HCT116 (cell line): ENCODE results near the gene ATP8A1.

Source experiments
- CBX3 ChIP-seq: IDR thresholded peaks from 2 replicates; pipeline ENCODE4 v1.6.1; 2012; ENCODE audit warnings: low read depth
- CEBPB ChIP-seq: IDR thresholded peaks from 2 replicates; pipeline ENCODE4 v1.6.1; 2012; ENCODE audit warnings: low read depth
- EZH2 ChIP-seq: fragments of 200-600 bp; sonication (generic); IDR thresholded peaks from 2 replicates; pipeline ENCODE4 v1.6.1; 2017; ENCODE audit warnings: antibody characterized with exemption, mixed run types
- POLR2A ChIP-seq: IDR thresholded peaks from 2 replicates; pipeline ENCODE4 v1.7.0; 2011; ENCODE audit warnings: borderline replicate concordance; ENCODE audit not compliant: insufficient read depth, insufficient read length; ENCODE audit errors: extremely low read depth
- POLR2AphosphoS5 ChIP-seq: IDR thresholded peaks from 2 replicates; pipeline ENCODE4 v1.6.1; 2011; ENCODE audit warnings: mild to moderate bottlenecking, low read depth, low read length, moderate library complexity
- RAD21 ChIP-seq: IDR thresholded peaks from 2 replicates; pipeline ENCODE4 v1.6.1; 2012; ENCODE audit warnings: low read depth, mild to moderate bottlenecking
- SIN3A ChIP-seq: IDR thresholded peaks from 2 replicates; pipeline ENCODE4 v1.6.1; 2012; ENCODE audit warnings: low read depth
- TF ChIP-seq, protein P1 (sequence below), 3 experiments: fragments of 200-600 bp in 1 of 3; sonication (generic) in 1 of 3; IDR thresholded peaks in 2 of 3; conservative IDR thresholded peaks in 1 of 3; 2 replicates each; pipeline ENCODE4 v1.5.1; 2012 to 2017; ENCODE audit warnings: low read depth in 2 of 3, low read length in 2 of 3, antibody characterized with exemption in 1 of 3, borderline replicate concordance in 1 of 3, control low read depth in 1 of 3, mild to moderate bottlenecking in 1 of 3, mixed read lengths in 1 of 3, mixed run types in 1 of 3, moderate library complexity in 1 of 3; ENCODE audit not compliant: insufficient read depth in 1 of 3
- TF ChIP-seq, protein P2 (sequence below): IDR thresholded peaks from 2 replicates; pipeline ENCODE4 v1.6.1; 2012; ENCODE audit warnings: low read depth
- TF ChIP-seq, protein P3 (sequence below): IDR thresholded peaks from 2 replicates; pipeline ENCODE4 v1.6.1; 2011; ENCODE audit warnings: mild to moderate bottlenecking, low read length, moderate library complexity; ENCODE audit not compliant: insufficient replicate concordance; ENCODE audit errors: extremely low read depth
- TF ChIP-seq, protein P4 (sequence below): IDR thresholded peaks from 2 replicates; pipeline ENCODE4 v1.6.1; 2012

DNA sequence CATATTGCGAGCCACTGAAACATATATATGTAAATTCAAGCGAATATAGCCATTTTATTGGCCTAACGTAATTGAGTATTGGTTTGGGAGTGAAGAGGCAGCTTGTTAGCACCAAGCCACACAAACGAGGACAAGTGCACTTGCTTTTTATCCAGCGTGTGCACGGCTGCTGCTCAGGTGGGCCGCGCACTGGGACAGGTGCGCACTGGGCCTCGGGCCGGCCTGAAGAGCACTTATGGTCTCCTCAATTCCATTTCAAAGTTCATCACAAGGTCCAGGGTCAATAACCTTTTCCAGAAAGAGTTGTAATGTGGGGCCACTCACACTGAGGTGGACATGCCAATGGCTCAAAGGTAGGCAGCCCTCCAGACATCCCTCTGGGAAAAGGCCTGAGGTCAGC lies 95.9 kb downstream of the ATP8A1 start:
- TF ChIP-seq, protein P1, sequence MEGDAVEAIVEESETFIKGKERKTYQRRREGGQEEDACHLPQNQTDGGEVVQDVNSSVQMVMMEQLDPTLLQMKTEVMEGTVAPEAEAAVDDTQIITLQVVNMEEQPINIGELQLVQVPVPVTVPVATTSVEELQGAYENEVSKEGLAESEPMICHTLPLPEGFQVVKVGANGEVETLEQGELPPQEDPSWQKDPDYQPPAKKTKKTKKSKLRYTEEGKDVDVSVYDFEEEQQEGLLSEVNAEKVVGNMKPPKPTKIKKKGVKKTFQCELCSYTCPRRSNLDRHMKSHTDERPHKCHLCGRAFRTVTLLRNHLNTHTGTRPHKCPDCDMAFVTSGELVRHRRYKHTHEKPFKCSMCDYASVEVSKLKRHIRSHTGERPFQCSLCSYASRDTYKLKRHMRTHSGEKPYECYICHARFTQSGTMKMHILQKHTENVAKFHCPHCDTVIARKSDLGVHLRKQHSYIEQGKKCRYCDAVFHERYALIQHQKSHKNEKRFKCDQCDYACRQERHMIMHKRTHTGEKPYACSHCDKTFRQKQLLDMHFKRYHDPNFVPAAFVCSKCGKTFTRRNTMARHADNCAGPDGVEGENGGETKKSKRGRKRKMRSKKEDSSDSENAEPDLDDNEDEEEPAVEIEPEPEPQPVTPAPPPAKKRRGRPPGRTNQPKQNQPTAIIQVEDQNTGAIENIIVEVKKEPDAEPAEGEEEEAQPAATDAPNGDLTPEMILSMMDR (IDR thresholded peaks at IDR 0.05 in 2 of 3, conservative IDR thresholded peaks at IDR 0.05 in 1 of 3; ENCODE audit: borderline replicate concordance in 1 of 3, insufficient read depth in 1 of 3, low read depth in 2 of 3, low read length in 2 of 3): no peak
- TF ChIP-seq EZH2 (no peak), CEBPB (no peak), POLR2A (no peak), POLR2AphosphoS5 (no peak), RAD21 (no peak), SIN3A (no peak), CBX3 (no peak)
- TF ChIP-seq, protein P2, sequence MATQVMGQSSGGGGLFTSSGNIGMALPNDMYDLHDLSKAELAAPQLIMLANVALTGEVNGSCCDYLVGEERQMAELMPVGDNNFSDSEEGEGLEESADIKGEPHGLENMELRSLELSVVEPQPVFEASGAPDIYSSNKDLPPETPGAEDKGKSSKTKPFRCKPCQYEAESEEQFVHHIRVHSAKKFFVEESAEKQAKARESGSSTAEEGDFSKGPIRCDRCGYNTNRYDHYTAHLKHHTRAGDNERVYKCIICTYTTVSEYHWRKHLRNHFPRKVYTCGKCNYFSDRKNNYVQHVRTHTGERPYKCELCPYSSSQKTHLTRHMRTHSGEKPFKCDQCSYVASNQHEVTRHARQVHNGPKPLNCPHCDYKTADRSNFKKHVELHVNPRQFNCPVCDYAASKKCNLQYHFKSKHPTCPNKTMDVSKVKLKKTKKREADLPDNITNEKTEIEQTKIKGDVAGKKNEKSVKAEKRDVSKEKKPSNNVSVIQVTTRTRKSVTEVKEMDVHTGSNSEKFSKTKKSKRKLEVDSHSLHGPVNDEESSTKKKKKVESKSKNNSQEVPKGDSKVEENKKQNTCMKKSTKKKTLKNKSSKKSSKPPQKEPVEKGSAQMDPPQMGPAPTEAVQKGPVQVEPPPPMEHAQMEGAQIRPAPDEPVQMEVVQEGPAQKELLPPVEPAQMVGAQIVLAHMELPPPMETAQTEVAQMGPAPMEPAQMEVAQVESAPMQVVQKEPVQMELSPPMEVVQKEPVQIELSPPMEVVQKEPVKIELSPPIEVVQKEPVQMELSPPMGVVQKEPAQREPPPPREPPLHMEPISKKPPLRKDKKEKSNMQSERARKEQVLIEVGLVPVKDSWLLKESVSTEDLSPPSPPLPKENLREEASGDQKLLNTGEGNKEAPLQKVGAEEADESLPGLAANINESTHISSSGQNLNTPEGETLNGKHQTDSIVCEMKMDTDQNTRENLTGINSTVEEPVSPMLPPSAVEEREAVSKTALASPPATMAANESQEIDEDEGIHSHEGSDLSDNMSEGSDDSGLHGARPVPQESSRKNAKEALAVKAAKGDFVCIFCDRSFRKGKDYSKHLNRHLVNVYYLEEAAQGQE: no peak
- TF ChIP-seq, protein P3, sequence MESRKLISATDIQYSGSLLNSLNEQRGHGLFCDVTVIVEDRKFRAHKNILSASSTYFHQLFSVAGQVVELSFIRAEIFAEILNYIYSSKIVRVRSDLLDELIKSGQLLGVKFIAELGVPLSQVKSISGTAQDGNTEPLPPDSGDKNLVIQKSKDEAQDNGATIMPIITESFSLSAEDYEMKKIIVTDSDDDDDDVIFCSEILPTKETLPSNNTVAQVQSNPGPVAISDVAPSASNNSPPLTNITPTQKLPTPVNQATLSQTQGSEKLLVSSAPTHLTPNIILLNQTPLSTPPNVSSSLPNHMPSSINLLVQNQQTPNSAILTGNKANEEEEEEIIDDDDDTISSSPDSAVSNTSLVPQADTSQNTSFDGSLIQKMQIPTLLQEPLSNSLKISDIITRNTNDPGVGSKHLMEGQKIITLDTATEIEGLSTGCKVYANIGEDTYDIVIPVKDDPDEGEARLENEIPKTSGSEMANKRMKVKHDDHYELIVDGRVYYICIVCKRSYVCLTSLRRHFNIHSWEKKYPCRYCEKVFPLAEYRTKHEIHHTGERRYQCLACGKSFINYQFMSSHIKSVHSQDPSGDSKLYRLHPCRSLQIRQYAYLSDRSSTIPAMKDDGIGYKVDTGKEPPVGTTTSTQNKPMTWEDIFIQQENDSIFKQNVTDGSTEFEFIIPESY: no peak
- TF ChIP-seq, protein P4, sequence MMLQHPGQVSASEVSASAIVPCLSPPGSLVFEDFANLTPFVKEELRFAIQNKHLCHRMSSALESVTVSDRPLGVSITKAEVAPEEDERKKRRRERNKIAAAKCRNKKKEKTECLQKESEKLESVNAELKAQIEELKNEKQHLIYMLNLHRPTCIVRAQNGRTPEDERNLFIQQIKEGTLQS: no peak
